HG03175 (cell line): ENCODE results near the gene FOXC2.
A peak's percentile ranks its signal among the peaks of the same experiment; 100 is the strongest.

ENCODE experiments used
- ATAC-seq: cut with Tn5 transposase; IDR thresholded peaks from one replicate; pipeline ENCODE4 v1.9.1; 2021; ENCODE audit warnings: mild to moderate bottlenecking, moderate library complexity; ENCODE audit not compliant: unreplicated experiment

The FOXC2 gene

DNA sequence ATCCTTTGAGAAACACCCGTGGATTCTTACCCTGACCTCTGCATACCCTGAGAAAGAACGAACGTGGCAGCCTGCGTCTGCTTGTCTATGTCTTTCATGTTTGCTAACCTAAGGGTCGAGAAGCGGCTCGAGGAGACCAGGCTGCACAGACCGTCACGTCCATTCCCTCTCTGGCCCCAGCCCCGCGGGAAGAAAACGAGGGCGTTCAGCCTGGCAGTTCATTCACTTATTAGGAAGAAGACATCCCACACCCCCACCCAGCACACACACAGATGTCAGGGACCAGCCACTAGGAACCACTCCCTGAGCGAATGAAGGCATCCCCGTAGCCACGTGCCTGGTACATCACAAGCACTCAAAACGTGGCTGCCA, 10.9 kb upstream of the FOXC2 start:
- no peak for ATAC-seq

DNA sequence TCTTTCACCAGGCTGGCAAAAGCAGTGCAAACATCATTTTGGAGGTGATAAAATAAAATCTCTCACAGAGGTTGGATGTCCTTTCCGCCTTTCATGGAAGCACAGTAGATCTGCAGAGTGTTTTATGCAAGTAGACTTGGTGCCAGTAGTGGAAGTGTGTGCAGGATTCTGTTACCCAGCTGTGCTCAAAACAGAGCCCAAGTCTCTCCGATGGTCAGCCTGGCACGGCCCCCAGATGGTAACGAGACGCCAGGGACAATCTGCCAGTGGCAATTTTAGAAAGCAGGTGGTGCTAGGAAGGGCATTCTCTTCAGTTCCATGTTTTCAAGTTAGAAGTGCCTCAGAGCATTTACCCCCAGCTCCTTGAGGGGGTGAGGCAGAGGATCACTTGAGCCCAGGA, 10.1 kb upstream of the FOXC2 start:
- ATAC-seq = no peak

- ATAC-seq = no peak
Observed at GRCh38 chr16:86557587-86557986, 9.0 kb upstream of the FOXC2 start.

DNA sequence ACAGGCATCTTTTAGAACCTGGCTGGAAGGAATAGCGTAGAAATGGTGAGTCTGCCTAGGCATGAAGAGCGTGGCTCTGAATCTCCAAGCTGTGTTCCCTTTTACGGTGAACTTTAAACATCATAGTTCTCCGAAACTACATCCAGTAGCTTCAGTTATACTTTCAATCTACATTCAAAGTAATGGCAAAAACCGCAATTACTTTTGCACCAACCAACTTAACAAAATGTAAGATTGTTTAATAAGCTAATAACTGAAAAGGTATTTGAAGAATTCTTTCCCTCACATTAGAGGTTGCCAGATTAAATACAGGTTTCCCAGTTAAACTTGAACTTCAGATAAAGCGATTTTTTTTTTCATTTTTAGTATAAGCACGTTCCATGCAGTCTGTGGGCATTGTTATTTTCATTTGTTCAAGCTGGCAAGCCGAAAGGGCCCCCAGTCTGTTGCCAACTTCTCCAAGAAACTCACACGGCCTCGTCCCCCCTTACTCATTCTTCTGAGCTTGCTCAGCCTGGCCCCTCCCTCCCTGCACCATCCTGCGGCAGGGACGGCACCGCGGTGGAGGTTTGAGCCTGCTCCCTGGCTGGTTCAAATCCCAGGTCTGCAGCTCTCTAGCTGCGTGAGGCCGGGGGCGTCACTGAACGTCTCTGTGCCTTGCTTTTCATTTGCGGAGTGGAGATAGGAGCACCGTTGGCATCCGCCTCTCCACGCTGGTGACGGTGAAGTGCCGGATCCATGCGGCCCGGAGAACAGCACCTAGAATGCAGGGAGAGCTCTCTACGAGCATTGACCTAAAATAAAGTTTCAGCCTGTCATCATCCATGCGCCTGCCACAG, 8.1 kb upstream of the FOXC2 start:
- no peak for ATAC-seq

GRCh38 chr16:86559802-86560305, 6.8 kb upstream of the FOXC2 start:
- no peak for ATAC-seq

GRCh38 chr16:86562356-86562755, 4.3 kb upstream of the FOXC2 start:
- no peak for ATAC-seq

GRCh38 chr16:86563469-86564345, 2.9 kb upstream of the FOXC2 start:
- ATAC-seq = peak; percentile 66

DNA sequence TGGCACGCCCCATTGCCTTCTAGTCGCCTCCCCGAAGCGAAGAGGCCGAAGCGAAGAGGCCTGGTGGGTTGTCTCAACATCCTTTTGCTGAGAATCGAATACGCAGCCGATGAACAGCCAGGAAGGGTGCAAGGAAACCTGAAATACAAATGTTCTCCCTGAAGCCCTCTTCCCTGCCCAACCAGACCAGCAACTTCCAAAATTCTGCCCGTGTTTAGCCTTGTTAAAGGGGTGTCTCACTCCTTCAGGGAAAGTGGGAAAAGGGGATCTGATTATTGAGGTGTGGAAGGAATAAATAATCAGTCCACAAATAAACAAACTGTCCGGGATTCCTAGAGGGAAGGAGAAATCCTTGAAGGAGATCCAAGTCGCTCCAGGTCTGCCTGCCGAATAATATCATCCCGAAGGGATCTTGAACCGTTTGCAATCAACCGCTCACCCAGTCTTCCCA, 1.4 kb upstream of the FOXC2 start:
- ATAC-seq = no peak

- ATAC-seq = no peak
Observed at GRCh38 chr16:86565644-86566511, 751 bp upstream of the FOXC2 start.

DNA sequence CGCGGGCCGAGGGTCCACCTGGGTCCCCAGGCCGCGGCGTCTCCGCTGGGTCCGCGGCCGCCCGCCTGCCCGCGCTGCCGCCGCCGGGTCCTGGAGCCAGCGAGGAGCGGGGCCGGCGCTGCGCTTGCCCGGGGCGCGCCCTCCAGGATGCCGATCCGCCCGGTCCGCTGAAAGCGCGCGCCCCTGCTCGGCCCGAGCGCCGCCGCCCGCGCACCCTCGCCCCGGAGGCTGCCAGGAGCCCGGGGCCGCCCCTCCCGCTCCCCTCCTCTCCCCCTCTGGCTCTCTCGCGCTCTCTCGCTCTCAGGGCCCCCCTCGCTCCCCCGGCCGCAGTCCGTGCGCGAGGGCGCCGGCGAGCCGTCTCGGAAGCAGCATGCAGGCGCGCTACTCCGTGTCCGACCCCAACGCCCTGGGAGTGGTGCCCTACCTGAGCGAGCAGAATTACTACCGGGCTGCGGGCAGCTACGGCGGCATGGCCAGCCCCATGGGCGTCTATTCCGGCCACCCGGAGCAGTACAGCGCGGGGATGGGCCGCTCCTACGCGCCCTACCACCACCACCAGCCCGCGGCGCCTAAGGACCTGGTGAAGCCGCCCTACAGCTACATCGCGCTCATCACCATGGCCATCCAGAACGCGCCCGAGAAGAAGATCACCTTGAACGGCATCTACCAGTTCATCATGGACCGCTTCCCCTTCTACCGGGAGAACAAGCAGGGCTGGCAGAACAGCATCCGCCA, 504 bp downstream of the FOXC2 start:
- no peak for ATAC-seq

- no peak for ATAC-seq
Observed at GRCh38 chr16:86567701-86568581, 1.3 kb downstream of the FOXC2 start.

- no peak for ATAC-seq
Observed at GRCh38 chr16:86568677-86569623, 2.3 kb downstream of the FOXC2 start.

GRCh38 chr16:86569701-86570447, 3.2 kb downstream of the FOXC2 start:
- ATAC-seq = no peak

GRCh38 chr16:86570558-86571529, 4.2 kb downstream of the FOXC2 start:
- ATAC-seq = no peak

- ATAC-seq = no peak
Observed at GRCh38 chr16:86571530-86571915, 4.9 kb downstream of the FOXC2 start.

- no peak for ATAC-seq
Observed at GRCh38 chr16:86572041-86572521, 5.5 kb downstream of the FOXC2 start.
